ENCODE results near the gene WDR7.

The WDR7 gene

DNA sequence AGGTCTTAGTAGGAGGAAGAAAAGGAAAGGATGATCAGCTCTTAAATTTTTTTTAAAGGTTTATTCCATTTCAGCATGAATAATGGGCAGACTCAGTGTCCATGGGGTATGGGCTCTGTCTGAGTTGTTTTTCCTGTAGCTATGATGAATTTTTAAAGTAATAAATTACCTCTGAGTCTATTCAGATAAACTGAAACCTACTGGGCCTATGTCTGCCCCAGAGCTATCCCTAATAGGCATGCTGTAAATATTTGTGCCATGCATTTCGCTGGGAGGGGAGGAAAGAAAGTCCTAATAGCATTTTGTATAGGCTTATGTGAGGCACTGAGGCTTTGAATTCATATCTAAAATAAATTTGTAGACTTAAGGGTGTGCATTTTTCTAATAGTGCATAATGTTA, 285.3 kb downstream of the WDR7 start:
- H3K36me3 ChIP-seq (ENCODE audit: control insufficient read depth in 1 of 2, insufficient read depth in 2 of 2, low read depth in 1 of 2, low read length in 2 of 2), result peaks cover 0 to 17% of the 10 kb centered on the region in 2 experiments
- no peak overlapping the region for H4K91ac ChIP-seq (ENCODE audit: low read length)
- H4K8ac ChIP-seq (ENCODE audit: low read length), result no peak overlapping the region
- H2BK12ac ChIP-seq (ENCODE audit: low read length in 2 of 2), result no peak overlapping the region
- H2BK5ac ChIP-seq (ENCODE audit: low read depth, low read length, poor library complexity, severe bottlenecking), result no peak overlapping the region
- H3K4ac ChIP-seq (ENCODE audit: low read depth in 1 of 2, low read length in 2 of 2), result no peak overlapping the region
- H3K4me1 ChIP-seq (ENCODE audit: control insufficient read depth, insufficient read depth, low read depth, low read length), result no peaks in the 10 kb centered on the region
- no peak overlapping the region for H3K23ac ChIP-seq (ENCODE audit: low read length in 2 of 2)
- H2BK15ac ChIP-seq (ENCODE audit: low read depth, poor library complexity, severe bottlenecking), result no peak overlapping the region
- H2AFZ ChIP-seq (ENCODE audit: low read depth, low read length), result no peak overlapping the region
- H3K27ac ChIP-seq (ENCODE audit: low read length, poor library complexity, severe bottlenecking), result no peak overlapping the region
- no peak overlapping the region for H3K14ac ChIP-seq (ENCODE audit: low read length in 2 of 2)
- H3K9ac ChIP-seq (ENCODE audit: low read length), result no peak overlapping the region
- no peaks in the 10 kb centered on the region for H3K27me3 ChIP-seq (ENCODE audit: control insufficient read depth in 1 of 2, insufficient read depth in 1 of 2, low read length in 2 of 2)
- no peak overlapping the region for H2BK120ac ChIP-seq (ENCODE audit: low read depth, low read length)
- no peak for DNase-seq
- no peak overlapping the region for H3K18ac ChIP-seq (ENCODE audit: low read depth in 1 of 2, low read length in 2 of 2)
- H3K79me1 ChIP-seq (replicated peaks; ENCODE audit: low read length, poor library complexity, severe bottlenecking), result no peaks in the 10 kb centered on the region
- H2AK5ac ChIP-seq (ENCODE audit: low read length, severe bottlenecking), result no peak overlapping the region
- 65% methylated on average over 1 of the region's 1 CpG for WGBS
- H3K9me3 ChIP-seq (ENCODE audit: control insufficient read depth, low read length), result no peaks in the 10 kb centered on the region
- H3K4me3 ChIP-seq (ENCODE audit: insufficient read depth in 1 of 2, low read depth in 1 of 2, low read length in 2 of 2), result no peak overlapping the region
- no peak overlapping the region for H3K4me2 ChIP-seq (ENCODE audit: low read length, poor library complexity, severe bottlenecking)

DNA sequence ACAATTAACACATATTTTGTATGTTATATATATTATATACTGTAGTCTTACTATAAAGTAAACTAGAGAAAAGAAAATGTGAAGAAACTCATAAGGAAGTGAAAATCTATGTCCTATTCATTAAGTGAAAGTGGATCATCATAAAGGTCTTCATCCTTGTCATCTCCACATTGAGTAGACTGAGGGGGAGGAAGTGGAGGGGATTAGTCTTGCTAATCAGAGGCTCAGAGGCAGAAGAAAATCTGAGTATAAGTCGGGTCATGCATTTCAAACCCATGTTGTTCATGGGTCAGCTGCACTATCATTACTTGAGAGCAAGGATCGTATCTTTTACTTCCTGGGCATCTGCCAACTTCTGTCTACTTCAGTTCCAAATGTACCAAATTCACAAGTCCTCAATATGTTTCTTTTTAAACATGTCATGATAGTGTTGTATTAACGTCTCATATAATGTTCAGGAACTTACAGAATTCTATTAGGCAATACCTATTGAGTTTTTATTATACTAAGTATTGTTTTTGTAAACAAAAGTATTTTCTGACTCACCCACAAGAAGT, 286.8 kb downstream of the WDR7 start:
- H3K27me3 ChIP-seq (ENCODE audit: control insufficient read depth in 1 of 2, insufficient read depth in 1 of 2, low read length in 2 of 2), result no peaks in the 10 kb centered on the region
- no peak for DNase-seq
- no peak overlapping the region for H2BK120ac ChIP-seq (ENCODE audit: low read depth, low read length)
- peaks cover 5 to 17% of the 10 kb centered on the region in 2 experiments for H3K36me3 ChIP-seq (ENCODE audit: control insufficient read depth in 1 of 2, insufficient read depth in 2 of 2, low read depth in 1 of 2, low read length in 2 of 2)
- no peak overlapping the region for H2AK5ac ChIP-seq (ENCODE audit: low read length, severe bottlenecking)
- no peak overlapping the region for H4K91ac ChIP-seq (ENCODE audit: low read length)
- no peak overlapping the region for H3K23ac ChIP-seq (ENCODE audit: low read length in 2 of 2)
- no peak overlapping the region for H3K4me2 ChIP-seq (ENCODE audit: low read length, poor library complexity, severe bottlenecking)
- H3K9ac ChIP-seq (ENCODE audit: low read length), result no peak overlapping the region
- H2AFZ ChIP-seq (ENCODE audit: low read depth, low read length), result no peak overlapping the region
- H3K4me1 ChIP-seq (ENCODE audit: control insufficient read depth, insufficient read depth, low read depth, low read length), result no peaks in the 10 kb centered on the region
- H3K4ac ChIP-seq (ENCODE audit: low read depth in 1 of 2, low read length in 2 of 2), result no peak overlapping the region
- H3K9me3 ChIP-seq (ENCODE audit: control insufficient read depth, low read length), result no peaks in the 10 kb centered on the region
- H3K4me3 ChIP-seq (ENCODE audit: insufficient read depth in 1 of 2, low read depth in 1 of 2, low read length in 2 of 2), result no peak overlapping the region
- WGBS, result 93% methylated on average over 2 of the region's 3 CpGs
- no peak overlapping the region for H3K27ac ChIP-seq (ENCODE audit: low read length, poor library complexity, severe bottlenecking)
- no peak overlapping the region for H2BK5ac ChIP-seq (ENCODE audit: low read depth, low read length, poor library complexity, severe bottlenecking)
- no peak overlapping the region for H4K8ac ChIP-seq (ENCODE audit: low read length)
- H3K14ac ChIP-seq (ENCODE audit: low read length in 2 of 2), result no peak overlapping the region
- H2BK15ac ChIP-seq (ENCODE audit: low read depth, poor library complexity, severe bottlenecking), result no peak overlapping the region
- no peak overlapping the region for H2BK12ac ChIP-seq (ENCODE audit: low read length in 2 of 2)
- no peak overlapping the region for H3K18ac ChIP-seq (ENCODE audit: low read depth in 1 of 2, low read length in 2 of 2)
- H3K79me1 ChIP-seq (replicated peaks; ENCODE audit: low read length, poor library complexity, severe bottlenecking), result no peaks in the 10 kb centered on the region

DNA sequence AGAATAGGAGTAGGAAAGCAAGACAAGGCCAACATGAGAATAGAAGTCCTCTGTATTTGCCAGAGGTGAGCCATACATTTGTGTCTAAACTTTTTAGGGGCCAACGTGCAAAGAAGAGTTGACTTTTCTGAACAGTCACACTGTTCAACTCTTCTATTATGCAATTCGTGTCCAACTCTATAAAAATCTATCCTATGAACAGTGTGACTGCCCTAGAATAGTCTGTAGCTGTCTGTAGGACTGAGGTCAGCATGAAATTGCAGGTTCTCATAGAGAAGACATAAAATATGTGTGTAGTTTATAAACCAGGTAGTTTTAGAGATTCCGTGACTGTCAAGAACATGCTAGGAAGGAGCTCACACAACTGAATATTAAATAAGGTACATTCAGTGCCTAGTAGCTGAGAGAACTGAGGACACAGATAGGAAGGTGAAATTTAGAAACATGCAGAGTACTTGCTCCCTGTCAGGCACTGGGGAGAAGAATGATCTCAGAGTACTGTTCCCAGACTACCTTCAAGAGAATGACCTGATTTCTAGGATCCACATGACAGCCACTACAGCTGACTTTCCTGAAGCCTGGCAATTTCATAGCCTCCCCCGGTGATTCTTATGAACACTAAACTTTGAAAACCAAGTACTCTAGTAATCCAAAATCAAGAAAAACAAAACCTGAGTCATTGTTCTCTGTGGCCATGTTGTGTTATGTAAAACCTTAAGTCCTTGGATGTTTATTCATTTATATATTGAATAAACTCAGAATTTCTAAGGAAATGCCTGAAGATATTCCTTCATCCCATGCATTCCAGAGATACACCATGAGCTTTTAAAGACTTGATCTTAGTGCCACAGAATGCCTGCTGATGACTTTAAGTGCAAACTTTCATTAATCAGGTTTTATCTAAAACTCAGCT, 294.3 kb downstream of the WDR7 start:
- Histone ChIP-seq H2BK5ac (ENCODE audit: low read depth, low read length, poor library complexity, severe bottlenecking) (no peak overlapping the region), H2BK15ac (ENCODE audit: low read depth, poor library complexity, severe bottlenecking) (no peak overlapping the region), H3K9ac (ENCODE audit: low read length) (no peak overlapping the region), H3K27me3 (ENCODE audit: control insufficient read depth in 1 of 2, insufficient read depth in 1 of 2, low read length in 2 of 2) (no peaks in the 10 kb centered on the region), H3K4ac (ENCODE audit: low read depth in 1 of 2, low read length in 2 of 2) (no peak overlapping the region), H3K4me1 (ENCODE audit: control insufficient read depth, insufficient read depth, low read depth, low read length) (no peaks in the 10 kb centered on the region), H3K79me1 (replicated peaks; ENCODE audit: low read length, poor library complexity, severe bottlenecking) (no peaks in the 10 kb centered on the region), H3K36me3 (ENCODE audit: control insufficient read depth in 1 of 2, insufficient read depth in 2 of 2, low read depth in 1 of 2, low read length in 2 of 2) (peaks cover 4 to 5% of the 10 kb centered on the region in 2 experiments), H2AFZ (ENCODE audit: low read depth, low read length) (no peak overlapping the region), H3K4me3 (ENCODE audit: insufficient read depth in 1 of 2, low read depth in 1 of 2, low read length in 2 of 2) (no peak overlapping the region), H3K9me3 (ENCODE audit: control insufficient read depth, low read length) (no peaks in the 10 kb centered on the region), H2BK120ac (ENCODE audit: low read depth, low read length) (no peak overlapping the region), H3K23ac (ENCODE audit: low read length in 2 of 2) (no peak overlapping the region), H2BK12ac (ENCODE audit: low read length in 2 of 2) (no peak overlapping the region), H4K8ac (ENCODE audit: low read length) (no peak overlapping the region), H3K18ac (ENCODE audit: low read depth in 1 of 2, low read length in 2 of 2) (no peak overlapping the region), H3K27ac (ENCODE audit: low read length, poor library complexity, severe bottlenecking) (no peak overlapping the region), H3K14ac (ENCODE audit: low read length in 2 of 2) (no peak overlapping the region), H2AK5ac (ENCODE audit: low read length, severe bottlenecking) (no peak overlapping the region), H3K4me2 (ENCODE audit: low read length, poor library complexity, severe bottlenecking) (no peak overlapping the region), H4K91ac (ENCODE audit: low read length) (no peak overlapping the region)
- 97% methylated on average over 3 of the region's 4 CpGs for WGBS
- DNase-seq, result no peak

DNA sequence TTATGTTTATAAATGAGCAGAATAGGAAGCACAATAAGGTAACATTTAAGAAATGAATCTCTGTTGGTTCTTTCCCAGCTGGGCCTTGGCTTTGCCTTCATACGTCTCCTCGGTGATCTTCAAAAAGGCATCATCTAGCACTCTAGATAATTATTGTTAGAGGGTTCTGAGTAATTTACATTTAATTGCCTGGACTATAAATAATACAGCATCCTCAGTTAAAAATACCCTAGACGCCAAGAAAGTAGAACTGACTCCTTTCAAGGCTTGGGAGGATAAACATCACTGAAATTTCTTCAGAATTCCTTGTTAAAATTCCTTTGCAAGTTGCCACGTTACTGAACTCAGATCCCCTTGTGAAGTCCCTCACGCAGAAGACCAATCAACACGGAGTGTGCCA, 296.1 kb downstream of the WDR7 start:
- H3K9ac ChIP-seq (ENCODE audit: low read length), result no peak overlapping the region
- H3K14ac ChIP-seq (ENCODE audit: low read length in 2 of 2), result no peak overlapping the region
- no peaks in the 10 kb centered on the region for H3K27me3 ChIP-seq (ENCODE audit: control insufficient read depth in 1 of 2, insufficient read depth in 1 of 2, low read length in 2 of 2)
- no peak overlapping the region for H2BK120ac ChIP-seq (ENCODE audit: low read depth, low read length)
- H4K8ac ChIP-seq (ENCODE audit: low read length), result no peak overlapping the region
- no peak overlapping the region for H3K23ac ChIP-seq (ENCODE audit: low read length in 2 of 2)
- no peak overlapping the region for H3K27ac ChIP-seq (ENCODE audit: low read length, poor library complexity, severe bottlenecking)
- no peak overlapping the region for H2BK15ac ChIP-seq (ENCODE audit: low read depth, poor library complexity, severe bottlenecking)
- peaks cover 2% of the 10 kb centered on the region for H3K4me1 ChIP-seq (ENCODE audit: control insufficient read depth, insufficient read depth, low read depth, low read length)
- H2AK5ac ChIP-seq (ENCODE audit: low read length, severe bottlenecking), result no peak overlapping the region
- no peak overlapping the region for H4K91ac ChIP-seq (ENCODE audit: low read length)
- no peaks in the 10 kb centered on the region for H3K9me3 ChIP-seq (ENCODE audit: control insufficient read depth, low read length)
- no peak overlapping the region for H2AFZ ChIP-seq (ENCODE audit: low read depth, low read length)
- no peak overlapping the region for H3K4ac ChIP-seq (ENCODE audit: low read depth in 1 of 2, low read length in 2 of 2)
- no peak overlapping the region for H3K4me3 ChIP-seq (ENCODE audit: insufficient read depth in 1 of 2, low read depth in 1 of 2, low read length in 2 of 2)
- no peak for DNase-seq
- H3K79me1 ChIP-seq (replicated peaks; ENCODE audit: low read length, poor library complexity, severe bottlenecking), result no peaks in the 10 kb centered on the region
- no peak overlapping the region for H3K18ac ChIP-seq (ENCODE audit: low read depth in 1 of 2, low read length in 2 of 2)
- no peak overlapping the region for H3K4me2 ChIP-seq (ENCODE audit: low read length, poor library complexity, severe bottlenecking)
- no peak overlapping the region for H2BK12ac ChIP-seq (ENCODE audit: low read length in 2 of 2)
- H2BK5ac ChIP-seq (ENCODE audit: low read depth, low read length, poor library complexity, severe bottlenecking), result no peak overlapping the region
- WGBS, result 98% methylated on average over 4 of the region's 6 CpGs
- H3K36me3 ChIP-seq (ENCODE audit: control insufficient read depth in 1 of 2, insufficient read depth in 2 of 2, low read depth in 1 of 2, low read length in 2 of 2), result no peaks in the 10 kb centered on the region

All from mesenchymal stem cell (in vitro differentiated cells and primary cell).